SK-N-SH treated with all-trans-retinoic acid at 6 μM for 48 hours (cell line): Measurements from ENCODE around the gene OSR1.

Experiments
- ATAC-seq: fragments of 200-7000 bp; cut with Tn5 transposase; 3 replicates; pipeline ENCODE4 v1.9.1; 2020; ENCODE audit warnings: mild to moderate bottlenecking, moderate library complexity
- ARNTL ChIP-seq: fragments of 450-650 bp; formaldehyde crosslinking; IDR thresholded peaks from 2 replicates; pipeline ENCODE4 v1.5.0; 2020; ENCODE audit warnings: low read depth, mild to moderate bottlenecking, moderate library complexity, borderline replicate concordance
- BACH2 ChIP-seq: fragments of 250-450 bp; sonication (Bioruptor Pico); IDR thresholded peaks from 2 replicates; pipeline ENCODE4 v1.9.0; 2021; ENCODE audit warnings: mild to moderate bottlenecking, borderline replicate concordance
- CSDC2 ChIP-seq: fragments of 250-450 bp; sonication (Bioruptor Pico); IDR thresholded peaks from 2 replicates; pipeline ENCODE4 v1.5.0; 2020; ENCODE audit warnings: mild to moderate bottlenecking, moderate library complexity
- ESRRG ChIP-seq: fragments of 250-450 bp; sonication (Bioruptor Pico); IDR thresholded peaks from 2 replicates; pipeline ENCODE4 v1.6.1; 2021; ENCODE audit warnings: mild to moderate bottlenecking
- GLIS3 ChIP-seq: fragments of 250-450 bp; sonication (Bioruptor Pico); IDR thresholded peaks from 2 replicates; pipeline ENCODE4 v1.5.0; 2020; ENCODE audit warnings: mild to moderate bottlenecking, moderate library complexity
- OSR1 ChIP-seq: fragments of 250-450 bp; sonication (Bioruptor Pico); IDR thresholded peaks from 2 replicates; pipeline ENCODE4 v1.8.0; 2022; ENCODE audit warnings: moderate library complexity, mild to moderate bottlenecking, inconsistent platforms
- PPARA ChIP-seq: fragments of 250-450 bp; sonication (Bioruptor Pico); IDR thresholded peaks from 2 replicates; pipeline ENCODE4 v1.5.0; 2020; ENCODE audit warnings: mild to moderate bottlenecking, borderline replicate concordance
- SNAI2 ChIP-seq: fragments of 250-450 bp; sonication (Bioruptor Pico); IDR thresholded peaks from 2 replicates; pipeline ENCODE4 v1.5.0; 2020; ENCODE audit warnings: mild to moderate bottlenecking, moderate library complexity
- TCF4 ChIP-seq: fragments of 250-450 bp; sonication (Bioruptor Pico); IDR thresholded peaks from 2 replicates; pipeline ENCODE4 v1.8.0; 2021; ENCODE audit warnings: mild to moderate bottlenecking, moderate library complexity, borderline replicate concordance
- TOX ChIP-seq: fragments of 250-450 bp; sonication (Bioruptor Pico); IDR thresholded peaks from 2 replicates; pipeline ENCODE4 v1.8.0; 2021; ENCODE audit warnings: mild to moderate bottlenecking, moderate library complexity, borderline replicate concordance
- ZFP3 ChIP-seq: fragments of 250-450 bp; sonication (Bioruptor Pico); IDR thresholded peaks from 2 replicates; pipeline ENCODE4 v1.5.0; 2020; ENCODE audit warnings: mild to moderate bottlenecking, moderate library complexity
- ZFP30 ChIP-seq: fragments of 450-650 bp; formaldehyde crosslinking; IDR thresholded peaks from 2 replicates; pipeline ENCODE4 v1.5.0; 2022; ENCODE audit warnings: mild to moderate bottlenecking, moderate library complexity
- ZNF565 ChIP-seq: fragments of 450-650 bp; formaldehyde crosslinking; conservative IDR thresholded peaks from 2 replicates; pipeline ENCODE4 v1.5.0; 2020; ENCODE audit warnings: low read depth, mild to moderate bottlenecking, moderate library complexity
- ZNF70 ChIP-seq: fragments of 450-650 bp; formaldehyde crosslinking; IDR thresholded peaks from 2 replicates; pipeline ENCODE4 v1.5.0; 2020; ENCODE audit warnings: mild to moderate bottlenecking, moderate library complexity
- ZNF8 ChIP-seq: fragments of 450-650 bp; formaldehyde crosslinking; IDR thresholded peaks from 2 replicates; pipeline ENCODE4 v1.5.0; 2020; ENCODE audit warnings: mild to moderate bottlenecking, moderate library complexity
- TF ChIP-seq, protein P1 (sequence below): fragments of 250-450 bp; sonication (Bioruptor Pico); IDR thresholded peaks from 2 replicates; pipeline ENCODE4 v1.8.0; 2021; ENCODE audit warnings: low read depth, mild to moderate bottlenecking, moderate library complexity, borderline replicate concordance
- TF ChIP-seq, protein P2 (sequence below): fragments of 250-450 bp; sonication (Bioruptor Pico); IDR thresholded peaks from 2 replicates; pipeline ENCODE4 v1.5.1; 2021; ENCODE audit warnings: mild to moderate bottlenecking, moderate library complexity
- TF ChIP-seq, protein P3 (sequence below): fragments of 250-450 bp; sonication (Bioruptor Pico); IDR thresholded peaks from 2 replicates; pipeline ENCODE4 v1.5.0; 2020; ENCODE audit warnings: mild to moderate bottlenecking, moderate library complexity
- TF ChIP-seq, protein P4 (sequence below): fragments of 250-450 bp; sonication (Bioruptor Pico); IDR thresholded peaks from 2 replicates; pipeline ENCODE4 v1.8.0; 2020; ENCODE audit warnings: mild to moderate bottlenecking, moderate library complexity, borderline replicate concordance
- TF ChIP-seq, protein P5 (sequence below): fragments of 250-450 bp; sonication (Bioruptor Pico); IDR thresholded peaks from 2 replicates; pipeline ENCODE4 v1.5.1; 2020; ENCODE audit warnings: low read depth, mild to moderate bottlenecking, moderate library complexity

Gene OSR1

DNA sequence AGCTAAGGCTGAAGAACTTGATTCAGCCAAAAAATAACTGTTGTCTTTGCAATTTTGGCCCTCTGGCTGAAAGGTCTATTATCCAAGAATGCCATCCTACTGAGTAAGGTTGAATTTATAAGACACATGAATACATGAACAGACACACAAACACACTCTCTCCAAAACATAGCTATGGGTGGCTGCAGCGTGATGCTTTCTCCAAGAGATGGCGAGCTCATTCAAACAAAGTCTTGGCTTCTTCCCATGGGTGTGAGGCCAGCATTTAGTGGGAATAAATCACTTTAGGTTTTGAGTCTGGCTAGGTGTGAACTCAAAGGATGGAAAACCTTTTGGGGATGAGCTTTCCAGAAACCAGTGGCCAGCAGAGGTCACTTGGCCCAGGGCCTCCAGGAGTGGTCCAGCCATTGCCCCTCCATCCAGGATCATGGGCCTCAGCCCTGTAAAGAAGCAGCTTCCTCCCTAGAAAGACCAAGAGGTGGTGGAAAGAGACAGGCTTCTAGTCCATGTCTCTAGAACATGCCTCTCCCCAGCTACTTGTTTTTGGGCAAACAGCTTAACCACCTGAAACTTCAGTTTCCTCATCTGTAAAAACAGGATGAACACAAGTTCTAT is 11.0 kb upstream of the OSR1 start:
- no peak for TF ChIP-seq PPARA (CRISPR knock-in tag)
- no peak for TF ChIP-seq ZFP3
- no peak for TF ChIP-seq SNAI2 (CRISPR knock-in tag)
- no peak for TF ChIP-seq ZNF70 (CRISPR knock-in tag)
- TF ChIP-seq, protein P1, sequence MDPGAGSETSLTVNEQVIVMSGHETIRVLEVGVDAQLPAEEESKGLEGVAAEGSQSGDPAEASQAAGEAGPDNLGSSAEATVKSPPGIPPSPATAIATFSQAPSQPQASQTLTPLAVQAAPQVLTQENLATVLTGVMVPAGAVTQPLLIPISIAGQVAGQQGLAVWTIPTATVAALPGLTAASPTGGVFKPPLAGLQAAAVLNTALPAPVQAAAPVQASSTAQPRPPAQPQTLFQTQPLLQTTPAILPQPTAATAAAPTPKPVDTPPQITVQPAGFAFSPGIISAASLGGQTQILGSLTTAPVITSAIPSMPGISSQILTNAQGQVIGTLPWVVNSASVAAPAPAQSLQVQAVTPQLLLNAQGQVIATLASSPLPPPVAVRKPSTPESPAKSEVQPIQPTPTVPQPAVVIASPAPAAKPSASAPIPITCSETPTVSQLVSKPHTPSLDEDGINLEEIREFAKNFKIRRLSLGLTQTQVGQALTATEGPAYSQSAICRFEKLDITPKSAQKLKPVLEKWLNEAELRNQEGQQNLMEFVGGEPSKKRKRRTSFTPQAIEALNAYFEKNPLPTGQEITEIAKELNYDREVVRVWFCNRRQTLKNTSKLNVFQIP (CRISPR knock-in tag) = no peak
- TF ChIP-seq OSR1 = no peak
- TF ChIP-seq BACH2 (CRISPR knock-in tag) = no peak
- TF ChIP-seq, protein P2, sequence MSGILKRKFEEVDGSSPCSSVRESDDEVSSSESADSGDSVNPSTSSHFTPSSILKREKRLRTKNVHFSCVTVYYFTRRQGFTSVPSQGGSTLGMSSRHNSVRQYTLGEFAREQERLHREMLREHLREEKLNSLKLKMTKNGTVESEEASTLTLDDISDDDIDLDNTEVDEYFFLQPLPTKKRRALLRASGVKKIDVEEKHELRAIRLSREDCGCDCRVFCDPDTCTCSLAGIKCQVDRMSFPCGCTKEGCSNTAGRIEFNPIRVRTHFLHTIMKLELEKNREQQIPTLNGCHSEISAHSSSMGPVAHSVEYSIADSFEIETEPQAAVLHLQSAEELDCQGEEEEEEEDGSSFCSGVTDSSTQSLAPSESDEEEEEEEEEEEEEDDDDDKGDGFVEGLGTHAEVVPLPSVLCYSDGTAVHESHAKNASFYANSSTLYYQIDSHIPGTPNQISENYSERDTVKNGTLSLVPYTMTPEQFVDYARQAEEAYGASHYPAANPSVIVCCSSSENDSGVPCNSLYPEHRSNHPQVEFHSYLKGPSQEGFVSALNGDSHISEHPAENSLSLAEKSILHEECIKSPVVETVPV (CRISPR knock-in tag) = no peak
- no peak for TF ChIP-seq ZNF8
- no peak for TF ChIP-seq ZFP30 (CRISPR knock-in tag)
- no peak for TF ChIP-seq TCF4 (CRISPR knock-in tag)
- TF ChIP-seq ARNTL (CRISPR knock-in tag) = no peak
- no peak for TF ChIP-seq GLIS3
- TF ChIP-seq, protein P3, sequence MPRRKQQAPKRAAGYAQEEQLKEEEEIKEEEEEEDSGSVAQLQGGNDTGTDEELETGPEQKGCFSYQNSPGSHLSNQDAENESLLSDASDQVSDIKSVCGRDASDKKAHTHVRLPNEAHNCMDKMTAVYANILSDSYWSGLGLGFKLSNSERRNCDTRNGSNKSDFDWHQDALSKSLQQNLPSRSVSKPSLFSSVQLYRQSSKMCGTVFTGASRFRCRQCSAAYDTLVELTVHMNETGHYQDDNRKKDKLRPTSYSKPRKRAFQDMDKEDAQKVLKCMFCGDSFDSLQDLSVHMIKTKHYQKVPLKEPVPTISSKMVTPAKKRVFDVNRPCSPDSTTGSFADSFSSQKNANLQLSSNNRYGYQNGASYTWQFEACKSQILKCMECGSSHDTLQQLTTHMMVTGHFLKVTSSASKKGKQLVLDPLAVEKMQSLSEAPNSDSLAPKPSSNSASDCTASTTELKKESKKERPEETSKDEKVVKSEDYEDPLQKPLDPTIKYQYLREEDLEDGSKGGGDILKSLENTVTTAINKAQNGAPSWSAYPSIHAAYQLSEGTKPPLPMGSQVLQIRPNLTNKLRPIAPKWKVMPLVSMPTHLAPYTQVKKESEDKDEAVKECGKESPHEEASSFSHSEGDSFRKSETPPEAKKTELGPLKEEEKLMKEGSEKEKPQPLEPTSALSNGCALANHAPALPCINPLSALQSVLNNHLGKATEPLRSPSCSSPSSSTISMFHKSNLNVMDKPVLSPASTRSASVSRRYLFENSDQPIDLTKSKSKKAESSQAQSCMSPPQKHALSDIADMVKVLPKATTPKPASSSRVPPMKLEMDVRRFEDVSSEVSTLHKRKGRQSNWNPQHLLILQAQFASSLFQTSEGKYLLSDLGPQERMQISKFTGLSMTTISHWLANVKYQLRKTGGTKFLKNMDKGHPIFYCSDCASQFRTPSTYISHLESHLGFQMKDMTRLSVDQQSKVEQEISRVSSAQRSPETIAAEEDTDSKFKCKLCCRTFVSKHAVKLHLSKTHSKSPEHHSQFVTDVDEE (CRISPR knock-in tag) = no peak
- peak; percentile 70 for ATAC-seq

DNA sequence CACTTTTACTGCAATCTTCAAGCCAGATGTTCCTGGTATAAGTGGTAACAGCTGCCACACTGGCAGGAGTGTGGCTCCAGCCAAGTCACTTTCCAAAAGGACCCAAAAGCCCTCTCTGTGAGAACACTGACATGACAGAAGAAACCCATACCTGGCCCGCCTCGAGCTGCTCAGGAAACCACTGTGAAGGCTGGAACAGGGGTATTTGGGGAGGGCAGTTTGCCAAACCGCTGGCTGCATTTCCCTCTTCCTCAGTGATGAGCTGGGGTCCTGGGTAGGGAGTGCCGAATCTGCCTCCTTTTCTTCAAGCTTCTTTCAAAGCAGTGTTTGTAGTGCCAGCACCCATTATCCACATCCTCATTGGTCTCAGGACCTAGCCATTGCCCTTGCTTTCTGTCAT is 10.3 kb upstream of the OSR1 start:
- no peak for ATAC-seq
- TF ChIP-seq TOX (CRISPR knock-in tag) (no peak), CSDC2 (no peak), PPARA (CRISPR knock-in tag) (no peak)
- TF ChIP-seq, protein P4, sequence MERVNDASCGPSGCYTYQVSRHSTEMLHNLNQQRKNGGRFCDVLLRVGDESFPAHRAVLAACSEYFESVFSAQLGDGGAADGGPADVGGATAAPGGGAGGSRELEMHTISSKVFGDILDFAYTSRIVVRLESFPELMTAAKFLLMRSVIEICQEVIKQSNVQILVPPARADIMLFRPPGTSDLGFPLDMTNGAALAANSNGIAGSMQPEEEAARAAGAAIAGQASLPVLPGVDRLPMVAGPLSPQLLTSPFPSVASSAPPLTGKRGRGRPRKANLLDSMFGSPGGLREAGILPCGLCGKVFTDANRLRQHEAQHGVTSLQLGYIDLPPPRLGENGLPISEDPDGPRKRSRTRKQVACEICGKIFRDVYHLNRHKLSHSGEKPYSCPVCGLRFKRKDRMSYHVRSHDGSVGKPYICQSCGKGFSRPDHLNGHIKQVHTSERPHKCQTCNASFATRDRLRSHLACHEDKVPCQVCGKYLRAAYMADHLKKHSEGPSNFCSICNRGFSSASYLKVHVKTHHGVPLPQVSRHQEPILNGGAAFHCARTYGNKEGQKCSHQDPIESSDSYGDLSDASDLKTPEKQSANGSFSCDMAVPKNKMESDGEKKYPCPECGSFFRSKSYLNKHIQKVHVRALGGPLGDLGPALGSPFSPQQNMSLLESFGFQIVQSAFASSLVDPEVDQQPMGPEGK (CRISPR knock-in tag) = no peak

DNA sequence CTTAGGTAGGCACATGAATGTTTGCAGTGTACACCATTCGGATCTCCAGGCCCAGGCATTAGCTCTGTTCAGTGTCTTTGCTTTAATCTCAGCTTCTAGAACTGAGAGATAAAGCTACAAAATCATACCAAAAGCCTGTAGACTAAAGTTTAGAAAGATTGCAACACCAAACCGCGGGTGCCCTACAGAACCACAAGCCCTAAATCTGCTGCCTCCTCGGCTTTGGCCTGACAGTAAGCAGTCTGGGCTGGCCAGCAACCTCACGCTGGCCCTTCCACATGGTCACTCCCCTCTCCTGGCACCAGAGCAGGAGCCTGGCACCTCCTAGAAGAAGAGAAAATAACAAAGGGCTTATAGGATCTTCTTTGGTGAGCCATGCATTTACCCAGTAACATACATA is 8.9 kb upstream of the OSR1 start:
- ATAC-seq = no peak
- no peak for TF ChIP-seq OSR1
- no peak for TF ChIP-seq ZNF565 (CRISPR knock-in tag)
- TF ChIP-seq, protein P4 (CRISPR knock-in tag) = no peak
- TF ChIP-seq ZFP3 = no peak
- TF ChIP-seq ZNF70 (CRISPR knock-in tag) = no peak
- no peak for TF ChIP-seq TOX (CRISPR knock-in tag)
- TF ChIP-seq ESRRG (CRISPR knock-in tag) = no peak
- TF ChIP-seq TCF4 (CRISPR knock-in tag) = no peak
- TF ChIP-seq, protein P2 (CRISPR knock-in tag) = no peak
- no peak for TF ChIP-seq GLIS3
- TF ChIP-seq ARNTL (CRISPR knock-in tag) = no peak
- TF ChIP-seq SNAI2 (CRISPR knock-in tag) = no peak
- TF ChIP-seq, protein P5, sequence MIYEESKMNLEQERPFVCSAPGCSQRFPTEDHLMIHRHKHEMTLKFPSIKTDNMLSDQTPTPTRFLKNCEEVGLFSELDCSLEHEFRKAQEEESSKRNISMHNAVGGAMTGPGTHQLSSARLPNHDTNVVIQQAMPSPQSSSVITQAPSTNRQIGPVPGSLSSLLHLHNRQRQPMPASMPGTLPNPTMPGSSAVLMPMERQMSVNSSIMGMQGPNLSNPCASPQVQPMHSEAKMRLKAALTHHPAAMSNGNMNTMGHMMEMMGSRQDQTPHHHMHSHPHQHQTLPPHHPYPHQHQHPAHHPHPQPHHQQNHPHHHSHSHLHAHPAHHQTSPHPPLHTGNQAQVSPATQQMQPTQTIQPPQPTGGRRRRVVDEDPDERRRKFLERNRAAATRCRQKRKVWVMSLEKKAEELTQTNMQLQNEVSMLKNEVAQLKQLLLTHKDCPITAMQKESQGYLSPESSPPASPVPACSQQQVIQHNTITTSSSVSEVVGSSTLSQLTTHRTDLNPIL (CRISPR knock-in tag) = no peak
- TF ChIP-seq CSDC2 = no peak
- no peak for TF ChIP-seq ZFP30 (CRISPR knock-in tag)
